ENCODE results near the gene MYO3B.
"Not testable (repeated sequence)": the region's sequence is repeated elsewhere in the genome, so short reads cannot be mapped to it uniquely, and the experiment has no call there.

The MYO3B gene

GRCh38 chr2:170261566-170261965 lies 83.6 kb downstream of the MYO3B start:
- no peak for DNase-seq (ENCODE audit: low read depth in 2 of 2)

- DNase-seq (ENCODE audit: low read depth in 2 of 2), result no peak
Observed at GRCh38 chr2:170262343-170262742, 84.4 kb downstream of the MYO3B start.

GRCh38 chr2:170262806-170263205 lies 84.9 kb downstream of the MYO3B start:
- DNase-seq (ENCODE audit: low read depth in 2 of 2), result no peak

- not testable (repeated sequence) for DNase-seq (ENCODE audit: low read depth in 2 of 2)
Observed at GRCh38 chr2:170263728-170264521, 86.0 kb downstream of the MYO3B start.

GRCh38 chr2:170264522-170264860 lies 86.5 kb downstream of the MYO3B start:
- DNase-seq (ENCODE audit: low read depth in 2 of 2), result no peak

- DNase-seq (ENCODE audit: low read depth in 2 of 2), result no peak
Observed at GRCh38 chr2:170264865-170265264, 86.9 kb downstream of the MYO3B start.

GRCh38 chr2:170265321-170265720 lies 87.4 kb downstream of the MYO3B start:
- no peak for DNase-seq (ENCODE audit: low read depth in 2 of 2)

- DNase-seq (ENCODE audit: low read depth in 2 of 2), result no peak
Observed at GRCh38 chr2:170266358-170266757, 88.4 kb downstream of the MYO3B start.

GRCh38 chr2:170267071-170267470 lies 89.1 kb downstream of the MYO3B start:
- no peak for DNase-seq (ENCODE audit: low read depth in 2 of 2)

GRCh38 chr2:170270278-170270864 lies 92.4 kb downstream of the MYO3B start:
- no peak for DNase-seq (ENCODE audit: low read depth in 2 of 2)

- no peak for DNase-seq (ENCODE audit: low read depth in 2 of 2)
Observed at GRCh38 chr2:170271340-170271739, 93.4 kb downstream of the MYO3B start.

GRCh38 chr2:170276056-170276455 lies 98.1 kb downstream of the MYO3B start:
- no peak for DNase-seq (ENCODE audit: low read depth in 2 of 2)

- no peak for DNase-seq (ENCODE audit: low read depth in 2 of 2)
Observed at GRCh38 chr2:170276925-170277629, 99.1 kb downstream of the MYO3B start.

- DNase-seq (ENCODE audit: low read depth in 2 of 2), result no peak
Observed at GRCh38 chr2:170277951-170278350, 100.0 kb downstream of the MYO3B start.

GRCh38 chr2:170279615-170280014 lies 101.7 kb downstream of the MYO3B start:
- not testable (repeated sequence) for DNase-seq (ENCODE audit: low read depth in 2 of 2)

GRCh38 chr2:170282851-170283250 lies 104.9 kb downstream of the MYO3B start:
- no peak for DNase-seq (ENCODE audit: low read depth in 2 of 2)

- DNase-seq (ENCODE audit: low read depth in 2 of 2), result no peak
Observed at GRCh38 chr2:170284205-170284604, 106.3 kb downstream of the MYO3B start.

- no peak for DNase-seq (ENCODE audit: low read depth in 2 of 2)
Observed at GRCh38 chr2:170288859-170289258, 110.9 kb downstream of the MYO3B start.

GRCh38 chr2:170291474-170291873 lies 113.5 kb downstream of the MYO3B start:
- no peak for DNase-seq (ENCODE audit: low read depth in 2 of 2)

- DNase-seq (ENCODE audit: low read depth in 2 of 2), result no peak
Observed at GRCh38 chr2:170292415-170292814, 114.5 kb downstream of the MYO3B start.

- DNase-seq (ENCODE audit: low read depth in 2 of 2), result no peak
Observed at GRCh38 chr2:170297496-170297895, 119.5 kb downstream of the MYO3B start.

- no peak for DNase-seq (ENCODE audit: low read depth in 2 of 2)
Observed at GRCh38 chr2:170298115-170298514, 120.2 kb downstream of the MYO3B start.

- DNase-seq (ENCODE audit: low read depth in 2 of 2), result no peak
Observed at GRCh38 chr2:170298861-170299429, 121.0 kb downstream of the MYO3B start.

Data from stimulated activated CD4-positive, alpha-beta T cell treated with anti-CD3 and anti-CD28 coated beads, Interleukin-1b, Interleukin-23, amount 100 ng/mL, for 4 hours (primary cell).